Central memory CD8-positive, alpha-beta T cell (primary cell): ENCODE results near the gene USP37.

ENCODE experiments used
- ATAC-seq: fragments of 150-1000 bp; cut with Tn5 transposase; replicated peaks from 2 replicates; pipeline ENCODE4 v1.10.0; 2022; ENCODE audit warnings: mild to moderate bottlenecking, moderate FRiP score, moderate number of reproducible peaks; ENCODE audit not compliant: poor library complexity, severe bottlenecking; ENCODE audit errors: extremely low read depth
- DNase-seq, 2 donors: peaks; one replicate each; pipeline ENCODE4 v3.0.0; 2021; ENCODE audit warnings: low spot score in 2 of 2
- H3K27ac Mint-ChIP-seq: one replicate; pipeline ENCODE4 v1.8.0; 2022; ENCODE audit warnings: low read depth, mild to moderate bottlenecking, moderate library complexity, mixed read lengths
- H3K27me3 Mint-ChIP-seq: one replicate; pipeline ENCODE4 v1.8.0; 2022; ENCODE audit warnings: mixed read lengths
- H3K36me3 Mint-ChIP-seq: one replicate; pipeline ENCODE4 v1.8.0; 2022; ENCODE audit warnings: mild to moderate bottlenecking, moderate library complexity, mixed read lengths; ENCODE audit not compliant: insufficient read depth
- H3K4me1 Mint-ChIP-seq: one replicate; pipeline ENCODE4 v1.8.0; 2022; ENCODE audit warnings: mixed read lengths
- H3K4me3 Mint-ChIP-seq: one replicate; pipeline ENCODE4 v1.8.0; 2022; ENCODE audit warnings: mild to moderate bottlenecking, moderate library complexity, mixed read lengths
- H3K9me3 Mint-ChIP-seq: one replicate; pipeline ENCODE4 v1.8.0; 2022; ENCODE audit warnings: mixed read lengths

Gene USP37

DNA sequence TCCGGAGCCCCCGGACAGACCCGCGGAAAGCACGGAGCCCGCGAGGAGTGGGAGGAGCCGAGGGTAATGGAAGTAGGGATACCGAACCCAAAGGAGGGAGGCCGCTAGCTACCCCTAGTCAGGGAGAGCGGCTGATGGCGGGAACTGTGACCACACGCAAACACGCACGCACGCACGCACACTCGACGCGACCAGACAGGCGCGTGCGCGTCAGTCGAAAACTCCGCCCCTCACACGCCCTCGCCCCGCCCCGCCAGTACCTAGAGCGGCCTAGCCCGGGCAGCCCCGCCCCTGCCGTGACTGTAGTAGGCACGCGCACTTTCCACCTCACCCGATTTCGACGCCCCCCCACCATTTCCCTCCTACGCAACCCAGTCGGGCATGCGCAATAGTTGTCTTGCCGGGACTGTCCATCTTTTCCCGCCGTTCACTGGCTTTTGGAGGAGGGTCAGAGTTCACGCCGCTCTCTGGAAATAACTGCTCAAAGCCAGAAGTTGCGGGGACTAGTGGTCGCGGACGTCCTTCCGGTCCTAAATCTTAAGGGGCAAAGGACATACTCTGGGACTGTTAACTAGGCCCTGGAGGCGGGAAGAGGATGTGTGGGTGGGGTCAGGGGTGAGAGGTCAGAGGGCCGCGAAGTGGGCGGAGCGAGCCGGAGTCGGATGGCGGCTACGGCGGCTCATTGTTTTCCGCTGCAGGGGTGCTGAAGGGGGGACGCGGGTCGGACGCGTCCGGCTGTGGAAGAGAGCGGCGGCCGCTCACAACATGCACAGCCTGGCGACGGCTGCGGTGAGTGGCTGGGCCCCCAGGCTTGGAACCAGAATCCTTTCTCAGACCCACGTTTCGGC lies at the start of gene USP37, which contains the start of gene CNOT9:
Gene USP37, minus strand, starts transcription at position 162 of the 848 bp plus-strand sequence. CDS start 9,698 bp downstream, outside the sequence.
Gene CNOT9, plus strand, starts transcription at position 650 of the 848 bp plus-strand sequence. Its CDS starts 116 bp downstream, at position 766.
- ATAC-seq (peak; percentile 84), DNase-seq (peak; percentile 100)
- Mint-ChIP-seq H3K27me3 (no peaks in the 10 kb centered on the region), H3K4me3 (peak within 1 kb of the TSS; percentile 98), H3K9me3 (no peaks in the 10 kb centered on the region), H3K36me3 (peaks cover 42% of the 10 kb centered on the region), H3K4me1 (peaks cover 53% of the 10 kb centered on the region), H3K27ac (peak within 1 kb of the TSS; percentile 90)

DNA sequence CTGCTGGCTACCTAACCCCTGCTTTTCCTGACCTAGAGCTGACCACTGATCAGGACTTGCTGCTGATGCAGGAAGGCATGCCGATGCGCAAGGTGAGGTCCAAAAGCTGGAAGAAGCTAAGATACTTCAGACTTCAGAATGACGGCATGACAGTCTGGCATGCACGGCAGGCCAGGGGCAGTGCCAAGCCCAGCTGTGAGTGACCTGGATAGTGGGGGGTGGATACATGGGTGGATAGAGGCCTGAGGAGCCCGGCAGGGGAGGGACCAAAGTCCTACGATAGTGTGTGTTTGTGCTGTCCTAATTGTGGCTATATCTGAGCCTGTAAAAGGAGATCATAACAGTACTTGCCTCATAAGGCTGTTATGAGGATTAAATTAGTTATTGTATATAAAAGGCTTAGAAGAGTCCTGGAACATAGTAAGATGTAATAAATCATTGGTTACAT lies 47.7 kb upstream of the USP37 start:
- H3K4me3 Mint-ChIP-seq: no peak overlapping the region
- peaks cover 1% of the 10 kb centered on the region for H3K36me3 Mint-ChIP-seq

GRCh38 chr2:218607436-218608115 lies 39.4 kb upstream of the USP37 start, which contains the start of gene PLCD4:
PLCD4 (plus strand) TSS chr2:218607899; CDS start chr2:218615740, 7,841 bp downstream.
- Mint-ChIP-seq H3K9me3 (no peaks in the 10 kb centered on the region), H3K4me1 (no peaks in the 10 kb centered on the region), H3K36me3 (no peaks in the 10 kb centered on the region), H3K4me3 (no peak within 1 kb of the TSS), H3K27ac (no peak within 1 kb of the TSS), H3K27me3 (peaks cover 53% of the 10 kb centered on the region)
- DNase-seq (no peak), ATAC-seq (no peak)

More for the DNA sequence above, 47.7 kb upstream of the USP37 start:
- no peaks in the 10 kb centered on the region for H3K9me3 Mint-ChIP-seq
- no peak for DNase-seq
- no peak overlapping the region for H3K27ac Mint-ChIP-seq
- H3K4me1 Mint-ChIP-seq: no peaks in the 10 kb centered on the region
- ATAC-seq: no peak
- H3K27me3 Mint-ChIP-seq: peaks cover 16% of the 10 kb centered on the region

DNA sequence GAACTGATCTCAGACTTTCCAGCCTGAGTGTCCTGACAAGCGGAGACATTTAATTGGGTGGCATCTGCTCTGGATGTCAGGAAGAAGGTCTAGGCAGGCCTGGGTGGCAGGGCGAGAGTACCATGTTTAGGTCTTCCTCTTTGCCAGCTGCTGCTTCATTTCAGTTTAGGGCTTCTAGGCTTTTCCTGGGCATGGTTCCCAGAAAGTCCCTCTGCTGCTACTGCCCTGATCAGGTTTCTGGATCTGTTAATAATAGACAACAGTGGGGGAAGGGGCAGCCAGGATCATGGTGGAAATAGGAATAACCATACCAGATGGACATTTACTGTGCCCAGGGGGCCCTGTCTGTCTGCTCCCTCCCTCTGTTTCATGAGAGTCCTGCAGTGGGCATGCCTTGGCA lies 37.3 kb upstream of the USP37 start:
- Mint-ChIP-seq H3K27ac (no peak overlapping the region), H3K27me3 (peaks cover 33% of the 10 kb centered on the region), H3K4me3 (no peak overlapping the region), H3K4me1 (no peaks in the 10 kb centered on the region), H3K36me3 (no peaks in the 10 kb centered on the region), H3K9me3 (no peaks in the 10 kb centered on the region)
- ATAC-seq (no peak), DNase-seq (no peak)

DNA sequence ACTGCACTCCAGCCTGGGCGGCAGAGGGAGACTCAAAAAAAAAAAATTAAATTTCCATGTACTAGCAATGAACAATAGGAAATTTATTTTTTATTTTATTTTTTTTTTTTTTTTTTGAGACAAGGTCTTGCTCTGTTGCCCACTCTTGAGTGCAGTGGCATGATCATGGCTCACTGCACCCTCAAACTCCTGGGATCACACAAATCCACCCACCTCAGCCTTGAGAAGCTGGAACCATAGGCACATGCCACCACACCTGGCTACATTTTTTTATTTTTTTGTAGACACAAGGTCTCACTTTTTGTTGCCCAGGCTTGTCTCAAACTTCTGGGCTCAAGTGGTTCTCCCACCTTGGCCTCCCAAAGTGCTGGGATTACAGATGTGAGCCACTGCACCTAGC lies 17.4 kb upstream of the USP37 start:
- no peaks in the 10 kb centered on the region for H3K9me3 Mint-ChIP-seq
- peaks cover 73% of the 10 kb centered on the region for H3K36me3 Mint-ChIP-seq
- H3K4me1 Mint-ChIP-seq: peaks cover 15% of the 10 kb centered on the region
- H3K27me3 Mint-ChIP-seq: no peaks in the 10 kb centered on the region
- H3K4me3 Mint-ChIP-seq: no peak overlapping the region
- no peak for DNase-seq
- no peak overlapping the region for H3K27ac Mint-ChIP-seq
- no peak for ATAC-seq

DNA sequence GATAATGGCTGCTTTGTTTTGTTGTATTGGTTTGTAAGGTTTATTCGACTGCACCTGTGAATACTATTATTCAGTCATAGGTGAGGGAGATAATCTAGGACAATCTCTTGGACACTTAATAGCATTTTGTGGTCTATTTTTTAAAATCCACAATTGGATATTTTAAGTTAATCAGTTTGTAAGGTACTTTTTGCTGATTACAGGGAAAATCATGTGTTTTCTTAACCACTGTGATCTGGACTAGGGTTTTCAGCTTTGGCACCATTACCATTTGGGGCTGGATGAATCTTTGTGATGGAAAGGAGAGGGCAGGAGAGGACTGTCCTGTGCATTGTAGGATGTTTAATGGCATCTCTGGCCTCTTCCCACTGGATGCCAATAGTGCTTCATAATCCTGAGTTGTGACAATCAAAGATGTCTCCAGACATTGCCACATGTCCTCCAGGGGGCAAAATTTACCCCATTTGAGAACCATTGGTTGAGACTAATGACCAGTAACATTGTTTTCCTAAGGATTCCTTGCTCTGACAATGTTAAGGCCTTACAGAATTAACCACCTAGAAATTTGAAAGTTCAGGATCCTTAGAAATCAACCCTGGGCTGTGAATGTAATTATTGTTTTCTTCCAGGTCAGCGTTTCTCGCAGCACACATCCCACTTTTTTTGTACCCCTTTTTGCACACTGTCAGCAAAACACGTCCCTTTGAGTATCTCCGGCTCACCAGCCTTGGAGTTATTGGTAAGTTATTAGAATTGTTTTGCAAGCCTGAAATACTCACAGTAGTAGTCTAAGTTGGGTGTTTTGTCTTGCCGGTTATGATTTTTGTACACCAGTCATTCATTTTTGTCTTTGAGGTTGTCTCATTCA lies 16.1 kb upstream of the USP37 start:
- H3K4me1 Mint-ChIP-seq: peaks cover 15% of the 10 kb centered on the region
- ATAC-seq (no peak), DNase-seq (no peak)
- H3K9me3 Mint-ChIP-seq: no peaks in the 10 kb centered on the region
- H3K36me3 Mint-ChIP-seq: peaks cover 70% of the 10 kb centered on the region
- no peaks in the 10 kb centered on the region for H3K27me3 Mint-ChIP-seq
- H3K27ac Mint-ChIP-seq: peak overlapping the region; percentile 66
- H3K4me3 Mint-ChIP-seq: no peak overlapping the region

GRCh38 chr2:218582076-218582475 lies 13.9 kb upstream of the USP37 start:
- no peak overlapping the region for H3K4me3 Mint-ChIP-seq
- no peaks in the 10 kb centered on the region for H3K27me3 Mint-ChIP-seq
- H3K4me1 Mint-ChIP-seq: peaks cover 32% of the 10 kb centered on the region
- peaks cover 57% of the 10 kb centered on the region for H3K36me3 Mint-ChIP-seq
- no peak for DNase-seq
- no peak overlapping the region for H3K27ac Mint-ChIP-seq
- H3K9me3 Mint-ChIP-seq: no peaks in the 10 kb centered on the region
- no peak for ATAC-seq

DNA sequence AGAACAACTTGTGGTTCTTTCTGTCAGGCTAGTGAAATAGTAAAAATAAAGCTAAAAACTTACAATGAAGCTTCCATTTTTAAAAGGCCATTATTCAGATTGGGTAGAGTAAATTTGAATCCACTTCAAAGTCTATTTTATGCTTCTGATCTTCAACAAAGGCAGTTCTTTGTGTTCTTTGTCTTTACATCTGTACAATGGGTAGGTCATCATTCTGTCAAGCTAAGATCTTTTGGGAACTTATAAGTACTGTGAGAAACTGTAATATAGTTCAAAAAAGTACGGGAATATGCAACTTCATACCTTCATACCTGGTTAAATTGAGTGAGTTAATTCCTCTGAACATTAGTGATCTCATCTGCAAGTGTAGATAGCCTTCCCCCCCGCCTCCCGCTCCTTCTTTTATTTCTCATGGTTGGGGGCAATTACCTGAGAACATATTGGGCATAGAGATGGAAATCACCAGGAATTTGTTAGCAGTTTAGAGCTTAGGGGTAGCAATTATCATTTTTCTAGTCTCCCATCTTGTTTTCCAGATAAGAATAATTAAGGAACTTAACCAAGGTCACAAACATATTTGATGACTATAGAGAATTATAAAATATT lies 10.2 kb upstream of the USP37 start:
- Mint-ChIP-seq H3K36me3 (peaks cover 44% of the 10 kb centered on the region), H3K27ac (no peak overlapping the region), H3K4me3 (no peak overlapping the region), H3K27me3 (no peaks in the 10 kb centered on the region), H3K9me3 (no peaks in the 10 kb centered on the region), H3K4me1 (peaks cover 24% of the 10 kb centered on the region)
- DNase-seq (no peak), ATAC-seq (no peak)

DNA sequence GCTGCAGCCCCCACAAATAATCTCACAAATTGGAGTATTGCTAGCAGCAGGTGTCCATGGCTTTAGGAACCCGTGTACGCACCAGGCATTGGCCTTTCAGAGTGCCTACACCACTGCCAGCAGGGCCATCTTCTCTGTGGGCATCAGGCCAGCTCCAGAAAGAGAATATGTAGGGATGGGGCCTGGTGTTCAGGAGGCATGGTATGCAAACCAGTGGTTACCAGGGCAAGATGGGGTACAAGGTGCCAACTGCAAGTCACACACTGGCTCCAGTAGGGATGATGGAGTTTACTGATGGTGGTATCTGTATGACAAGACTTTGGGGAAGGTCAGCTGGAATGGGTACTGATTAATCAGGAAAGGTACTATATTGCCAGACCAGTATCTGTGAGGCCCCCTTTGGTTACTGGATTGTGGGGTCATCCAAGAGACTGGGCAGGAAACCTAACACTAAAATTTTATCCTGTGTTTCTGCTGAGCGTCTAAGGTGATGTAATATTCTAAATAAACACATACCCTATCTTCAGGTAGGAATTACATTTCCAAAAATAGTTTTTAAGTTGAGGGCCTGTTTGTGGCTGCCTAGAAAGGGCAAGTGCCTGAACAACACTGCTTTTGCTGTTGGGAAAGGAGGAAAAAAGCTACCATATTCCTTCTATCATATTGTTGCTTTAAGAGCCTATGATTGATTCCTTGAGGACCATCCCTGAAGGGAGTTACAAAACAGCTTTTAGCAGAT lies 9.5 kb upstream of the USP37 start:
- Mint-ChIP-seq H3K4me3 (no peak overlapping the region), H3K9me3 (no peaks in the 10 kb centered on the region), H3K4me1 (peaks cover 19% of the 10 kb centered on the region), H3K36me3 (peaks cover 42% of the 10 kb centered on the region), H3K27me3 (no peaks in the 10 kb centered on the region), H3K27ac (no peak overlapping the region)
- no peak for DNase-seq
- ATAC-seq: no peak

- H3K27ac Mint-ChIP-seq: no peak overlapping the region
Measured at GRCh38 chr2:218576854-218577253, 8.7 kb upstream of the USP37 start.

DNA sequence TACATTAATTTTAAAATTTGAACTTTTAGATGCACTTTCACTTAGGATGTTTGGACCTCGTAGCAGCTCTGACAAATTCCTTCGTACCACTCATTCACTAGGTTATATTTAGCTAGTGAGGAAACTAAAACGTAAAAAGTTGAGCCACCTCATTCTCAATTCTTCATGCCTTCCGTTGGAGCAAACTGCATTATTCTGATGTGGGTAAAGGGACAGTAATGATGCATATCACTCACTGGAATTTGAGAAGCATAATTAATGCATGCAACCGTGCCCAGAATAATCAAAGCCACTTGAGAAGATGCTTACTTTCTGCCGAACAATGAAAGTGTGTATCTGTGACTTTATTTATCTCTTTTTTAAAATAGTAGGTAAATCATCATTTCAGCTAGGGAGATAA lies 2.7 kb upstream of the USP37 start:
- ATAC-seq: no peak
- Mint-ChIP-seq H3K9me3 (no peaks in the 10 kb centered on the region), H3K4me3 (peak overlapping the region; percentile 98), H3K36me3 (peaks cover 52% of the 10 kb centered on the region), H3K27ac (peak overlapping the region; percentile 90), H3K27me3 (no peaks in the 10 kb centered on the region), H3K4me1 (peaks cover 53% of the 10 kb centered on the region)
- DNase-seq: no peak

More at GRCh38 chr2:218576854-218577253, 8.7 kb upstream of the USP37 start:
- Mint-ChIP-seq H3K4me1 (peaks cover 26% of the 10 kb centered on the region), H3K36me3 (peaks cover 40% of the 10 kb centered on the region), H3K27me3 (no peaks in the 10 kb centered on the region), H3K4me3 (no peak overlapping the region), H3K9me3 (no peaks in the 10 kb centered on the region)
- DNase-seq: no peak
- ATAC-seq: no peak
